H9 (cell line): ENCODE data around the gene ERCC8. TPM values are rescaled to one million over a fixed set of nuclear protein-coding genes. Genes with fewer than 3 reads are reported as not detected.

Experiments
- DNase-seq: peaks from one replicate; pipeline ENCODE4 v3.0.0-alpha.2; 2017
- H2AFZ ChIP-seq: one replicate; pipeline ENCODE4 v1.6.1; 2013; ENCODE audit warnings: mild to moderate bottlenecking, low read length, control low read depth, moderate library complexity
- H2AK5ac ChIP-seq: 2 replicates; pipeline ENCODE4 v1.6.1; 2013; ENCODE audit warnings: low read length, control low read depth, mixed read lengths; ENCODE audit not compliant: insufficient read length
- H2BK120ac ChIP-seq: one replicate; pipeline ENCODE4 v1.6.1; 2013; ENCODE audit warnings: low read depth, mild to moderate bottlenecking, low read length, control low read depth, inconsistent platforms; ENCODE audit not compliant: poor library complexity, severe bottlenecking
- H2BK12ac ChIP-seq: 2 replicates; pipeline ENCODE4 v1.6.1; 2013; ENCODE audit warnings: low read length, control low read depth, mixed read lengths, low read depth; ENCODE audit not compliant: insufficient read length
- H2BK15ac ChIP-seq: 2 replicates; pipeline ENCODE4 v1.6.1; 2013; ENCODE audit warnings: low read depth, low read length, control low read depth
- H2BK20ac ChIP-seq: one replicate; pipeline ENCODE4 v1.6.1; 2013; ENCODE audit warnings: low read depth, mild to moderate bottlenecking, low read length, control low read depth, inconsistent platforms; ENCODE audit not compliant: poor library complexity, severe bottlenecking
- H2BK5ac ChIP-seq: 2 replicates; pipeline ENCODE4 v1.6.1; 2013; ENCODE audit warnings: low read length, control low read depth, mixed read lengths; ENCODE audit not compliant: insufficient read length
- H3K14ac ChIP-seq: 2 replicates; pipeline ENCODE4 v1.6.1; 2013; ENCODE audit warnings: low read length, control low read depth; ENCODE audit not compliant: insufficient read depth
- H3K18ac ChIP-seq: 2 replicates; pipeline ENCODE4 v1.6.1; 2013; ENCODE audit warnings: low read depth, mild to moderate bottlenecking, mixed read lengths, low read length, control low read depth; ENCODE audit not compliant: insufficient read length
- H3K23ac ChIP-seq: 2 replicates; pipeline ENCODE4 v1.6.1; 2013; ENCODE audit warnings: low read length, control low read depth, mixed read lengths, low read depth; ENCODE audit not compliant: insufficient read length
- H3K23me2 ChIP-seq: 2 replicates; pipeline ENCODE4 v1.6.1; 2013; ENCODE audit warnings: low read depth, mild to moderate bottlenecking, mixed read lengths, low read length, control low read depth; ENCODE audit not compliant: insufficient read length, poor library complexity, severe bottlenecking
- H3K27ac ChIP-seq: 2 replicates; pipeline ENCODE4 v1.5.1; 2013; ENCODE audit warnings: low read length, control low read depth, mixed read lengths, low read depth; ENCODE audit not compliant: insufficient read length
- H3K27me3 ChIP-seq: 2 replicates; pipeline ENCODE4 v1.6.1; 2013; ENCODE audit warnings: low read length, control low read depth, inconsistent platforms; ENCODE audit not compliant: insufficient read depth
- H3K4ac ChIP-seq: 2 replicates; pipeline ENCODE4 v1.6.1; 2013; ENCODE audit warnings: low read depth, mild to moderate bottlenecking, control low read depth, inconsistent platforms, low read length, moderate library complexity
- H3K4me1 ChIP-seq: 2 replicates; pipeline ENCODE4 v1.6.1; 2013; ENCODE audit warnings: low read length, control low read depth, inconsistent platforms; ENCODE audit not compliant: insufficient read depth
- H3K4me2 ChIP-seq: 2 replicates; pipeline ENCODE4 v1.6.1; 2013; ENCODE audit warnings: low read length, control low read depth, mixed read lengths; ENCODE audit not compliant: insufficient read length, insufficient read depth
- H3K56ac ChIP-seq: 2 replicates; pipeline ENCODE4 v1.6.1; 2013; ENCODE audit warnings: low read depth, mild to moderate bottlenecking, mixed read lengths, low read length, control low read depth; ENCODE audit not compliant: insufficient read length
- H3K79me1 ChIP-seq: 2 replicates; pipeline ENCODE4 v1.6.1; 2013; ENCODE audit warnings: low read depth, mild to moderate bottlenecking, moderate library complexity, low read length, control low read depth, inconsistent platforms; ENCODE audit not compliant: insufficient read depth, poor library complexity, severe bottlenecking
- H3K79me2 ChIP-seq: 2 replicates; pipeline ENCODE4 v1.6.1; 2013; ENCODE audit warnings: low read length, control low read depth, inconsistent platforms; ENCODE audit not compliant: insufficient read depth
- H3K9ac ChIP-seq: 2 replicates; pipeline ENCODE4 v1.6.1; 2013; ENCODE audit warnings: low read length, control low read depth, mixed read lengths; ENCODE audit not compliant: insufficient read length; ENCODE audit errors: extremely low read depth
- H3K9me3 ChIP-seq: one replicate; pipeline ENCODE4 v1.6.1; 2013; ENCODE audit warnings: low read depth, low read length, inconsistent platforms; ENCODE audit not compliant: control insufficient read depth
- H3T11ph ChIP-seq: one replicate; pipeline ENCODE4 v1.6.1; 2013; ENCODE audit warnings: mild to moderate bottlenecking, low read length, control low read depth, inconsistent platforms
- H4K20me1 ChIP-seq: one replicate; pipeline ENCODE4 v1.6.1; 2013; ENCODE audit not compliant: control insufficient read depth, insufficient read length, insufficient read depth
- H4K5ac ChIP-seq: 2 replicates; pipeline ENCODE4 v1.6.1; 2013; ENCODE audit warnings: low read depth, mild to moderate bottlenecking, mixed read lengths, low read length, control low read depth; ENCODE audit not compliant: insufficient read length
- H4K8ac ChIP-seq: replicated peaks from 2 replicates; pipeline ENCODE4 v1.6.1; 2013; ENCODE audit warnings: low read length, control low read depth, mixed read lengths, low read depth; ENCODE audit not compliant: insufficient read length
- H4K91ac ChIP-seq: 2 replicates; pipeline ENCODE4 v1.6.1; 2013; ENCODE audit warnings: low read depth, mild to moderate bottlenecking, moderate library complexity, mixed read lengths, low read length, control low read depth; ENCODE audit not compliant: insufficient read length
- H3K27ac Mint-ChIP-seq, 3 experiments: 2 replicates in 2 of 3; 3 replicates in 1 of 3; pipeline ENCODE4 v1.8.0; 2020 to 2021; ENCODE audit warnings: mixed read lengths in 3 of 3, mild to moderate bottlenecking in 1 of 3, moderate library complexity in 1 of 3
- H3K27me3 Mint-ChIP-seq: 2 replicates; pipeline ENCODE4 v1.8.0; 2021; ENCODE audit warnings: low read depth, mild to moderate bottlenecking, moderate library complexity, mixed read lengths
- H3K36me3 Mint-ChIP-seq, 3 experiments: 2 replicates in 2 of 3; 3 replicates in 1 of 3; pipeline ENCODE4 v1.8.0; 2020 to 2021; ENCODE audit warnings: low read depth in 3 of 3, mixed read lengths in 3 of 3; ENCODE audit not compliant: insufficient read depth in 1 of 3
- H3K4me1 Mint-ChIP-seq, 2 experiments: 2 replicates each; pipeline ENCODE4 v1.8.0; 2020; ENCODE audit warnings: mixed read lengths in 2 of 2
- H3K4me3 Mint-ChIP-seq, 2 experiments: 2 replicates in 1 of 2; 3 replicates in 1 of 2; pipeline ENCODE4 v1.8.0; 2020 to 2021; ENCODE audit warnings: mild to moderate bottlenecking in 2 of 2, mixed read lengths in 2 of 2, moderate library complexity in 1 of 2
- H3K9me3 Mint-ChIP-seq, 2 experiments: 2 replicates in 1 of 2; 3 replicates in 1 of 2; pipeline ENCODE4 v1.8.0; 2020; ENCODE audit warnings: mild to moderate bottlenecking in 2 of 2, mixed read lengths in 2 of 2, moderate library complexity in 1 of 2
- CTCF ChIP-seq: fragments of 200-600 bp; sonication (generic); conservative IDR thresholded peaks from 3 replicates; pipeline ENCODE4 v1.8.0; 2021; ENCODE audit warnings: antibody characterized with exemption, mild to moderate bottlenecking
- WGBS: extraction: QIAGEN DNeasy Blood & Tissue Kit; methylation state at CpG from one replicate; pipeline ENCODE4 v1.1.7; 2013; ENCODE audit warnings: missing lambda C conversion rate, low lambda C conversion rate, mixed read lengths; ENCODE audit not compliant: insufficient read length; ENCODE audit errors: extremely low coverage; 5-methylcytosine and 5-hydroxymethylcytosine counted together
- total RNA-seq: library from RNA; stranded (reverse); gene quantifications from 2 replicates; pipeline ENCODE4 v1.2.1, GENCODE V29; 2021

The ERCC8 gene
- total RNA-seq, 1 experiment from 2014 or later, result 18.0 TPM

GRCh38 chr5:60893521-60893920 is 51.3 kb downstream of the ERCC8 start:
- H3K27ac Mint-ChIP-seq, result peak overlapping the region in 1 of 3 experiments; percentile 20; a peak in 1 of 7 replicates
- Histone ChIP-seq H2BK20ac (no peak overlapping the region), H3K9ac (no peak overlapping the region), H4K5ac (no peak overlapping the region), H3K23ac (no peak overlapping the region), H2AK5ac (no peak overlapping the region), H3K4me1 (no peaks in the 10 kb centered on the region; the same call in 1 of the 2 replicates), H4K8ac (no peak overlapping the region), H3K56ac (no peak overlapping the region), H3K14ac (no peak overlapping the region), H3K4ac (no peak overlapping the region), H2BK5ac (no peak overlapping the region), H3K18ac (no peak overlapping the region), H3K4me2 (no peak overlapping the region), H3K79me2 (no peaks in the 10 kb centered on the region), H3K9me3 (no peaks in the 10 kb centered on the region), H3K27me3 (no peaks in the 10 kb centered on the region), H3K79me1 (no peaks in the 10 kb centered on the region), H3K27ac (no peak overlapping the region), H4K20me1 (no peaks in the 10 kb centered on the region), H4K91ac (no peak overlapping the region), H2BK120ac (no peak overlapping the region), H2BK15ac (no peak overlapping the region), H2AFZ (no peak overlapping the region), H2BK12ac (no peak overlapping the region), H3K23me2 (no peaks in the 10 kb centered on the region), H3T11ph (no peak overlapping the region)
- no peak for TF ChIP-seq CTCF
- WGBS, result no CpG with 5 or more reads among the region's 13 CpGs
- no peaks in the 10 kb centered on the region for H3K27me3 Mint-ChIP-seq
- peaks cover 14 to 15% of the 10 kb centered on the region in 2 experiments for H3K4me1 Mint-ChIP-seq
- DNase-seq, result no peak
- peaks cover 25 to 44% (median 37%) of the 10 kb centered on the region in 3 experiments for H3K36me3 Mint-ChIP-seq
- no peaks in the 10 kb centered on the region; a peak in 1 of 5 replicates for H3K9me3 Mint-ChIP-seq
- no peak overlapping the region for H3K4me3 Mint-ChIP-seq
